Astrocyte (in vitro differentiated cells and primary cell): ENCODE measurements around the gene ADGRE2. TPM values are rescaled to one million over a fixed set of nuclear protein-coding genes. Genes with fewer than 3 reads are reported as not detected.

Experiments used
- DNase-seq: peaks from one replicate; pipeline ENCODE4 v3.0.0-alpha.2; 2010; ENCODE audit warnings: low read depth
- FAIRE-seq: peaks from 2 replicates; lab custom pipeline; 2011; peaks lifted over from hg19 to GRCh38; lab: Jason Lieb, UNC
- H2AFZ ChIP-seq: 2 replicates; pipeline ENCODE4 v1.6.0; 2012; ENCODE audit warnings: low read depth, low read length, inconsistent platforms
- H3K27ac ChIP-seq: 2 replicates; pipeline ENCODE4 v1.5.1; 2011; ENCODE audit warnings: low read depth, low read length, inconsistent platforms
- H3K27me3 ChIP-seq: 2 replicates; pipeline ENCODE4 v1.6.0; 2011; ENCODE audit warnings: low read length, inconsistent platforms; ENCODE audit not compliant: insufficient read depth
- H3K36me3 ChIP-seq: 2 replicates; pipeline ENCODE4 v1.5.1; 2011; ENCODE audit warnings: low read length, inconsistent platforms; ENCODE audit not compliant: insufficient read depth
- H3K4me1 ChIP-seq: 2 replicates; pipeline ENCODE4 v1.5.1; 2011; ENCODE audit warnings: low read length, inconsistent platforms; ENCODE audit not compliant: insufficient read depth
- H3K4me2 ChIP-seq: 2 replicates; pipeline ENCODE4 v1.6.0; 2012; ENCODE audit warnings: low read length, inconsistent platforms
- H3K4me3 ChIP-seq: 2 replicates; pipeline ENCODE4 v1.5.1; 2011; ENCODE audit warnings: low read depth, mild to moderate bottlenecking, low read length, inconsistent platforms; ENCODE audit not compliant: insufficient read depth
- H3K79me2 ChIP-seq: 2 replicates; pipeline ENCODE4 v1.6.0; 2012; ENCODE audit warnings: mild to moderate bottlenecking, low read length, inconsistent platforms; ENCODE audit not compliant: insufficient read depth
- H3K9ac ChIP-seq: 2 replicates; pipeline ENCODE4 v1.6.0; 2012; ENCODE audit warnings: mild to moderate bottlenecking, low read length, inconsistent platforms
- H3K9me3 ChIP-seq: 2 replicates; pipeline ENCODE4 v1.5.1; 2012; ENCODE audit warnings: low read depth, mild to moderate bottlenecking, low read length, inconsistent platforms; ENCODE audit not compliant: insufficient read depth
- H4K20me1 ChIP-seq: 2 replicates; pipeline ENCODE4 v1.6.0; 2012; ENCODE audit warnings: low read length, inconsistent platforms; ENCODE audit not compliant: insufficient read depth
- H3K27ac Mint-ChIP-seq: one replicate; pipeline ENCODE4 v1.8.0; 2021; ENCODE audit warnings: mild to moderate bottlenecking, mixed read lengths; ENCODE audit not compliant: unreplicated experiment
- H3K27me3 Mint-ChIP-seq: one replicate; pipeline ENCODE4 v1.8.0; 2021; ENCODE audit warnings: low read depth, mixed read lengths; ENCODE audit not compliant: unreplicated experiment
- H3K36me3 Mint-ChIP-seq: one replicate; pipeline ENCODE4 v1.8.0; 2021; ENCODE audit warnings: low read depth, mixed read lengths; ENCODE audit not compliant: unreplicated experiment
- H3K4me1 Mint-ChIP-seq: one replicate; pipeline ENCODE4 v1.8.0; 2021; ENCODE audit warnings: low read depth, mixed read lengths; ENCODE audit not compliant: unreplicated experiment
- H3K4me3 Mint-ChIP-seq: one replicate; pipeline ENCODE4 v1.8.0; 2021; ENCODE audit warnings: mild to moderate bottlenecking, moderate library complexity, mixed read lengths; ENCODE audit not compliant: unreplicated experiment
- H3K9me3 Mint-ChIP-seq: one replicate; pipeline ENCODE4 v1.8.0; 2021; ENCODE audit warnings: mild to moderate bottlenecking, mixed read lengths; ENCODE audit not compliant: unreplicated experiment
- EZH2 ChIP-seq: IDR thresholded peaks from 2 replicates; pipeline ENCODE4 v1.6.1; 2012; ENCODE audit warnings: mild to moderate bottlenecking, low read length, inconsistent platforms; ENCODE audit not compliant: insufficient read depth
- total RNA-seq: library from RNA; stranded (reverse); gene quantifications from 2 replicates; pipeline ENCODE4 v1.2.1, GENCODE V29; 2021
- TF ChIP-seq, protein P1 (sequence below): IDR thresholded peaks from 2 replicates; pipeline ENCODE4 v1.5.1; 2011; ENCODE audit warnings: low read depth, mild to moderate bottlenecking, inconsistent platforms, low read length, moderate library complexity; ENCODE audit not compliant: insufficient read depth

The ADGRE2 gene
- total RNA-seq, 1 donor from 2014 or later: 0.34 TPM

DNA sequence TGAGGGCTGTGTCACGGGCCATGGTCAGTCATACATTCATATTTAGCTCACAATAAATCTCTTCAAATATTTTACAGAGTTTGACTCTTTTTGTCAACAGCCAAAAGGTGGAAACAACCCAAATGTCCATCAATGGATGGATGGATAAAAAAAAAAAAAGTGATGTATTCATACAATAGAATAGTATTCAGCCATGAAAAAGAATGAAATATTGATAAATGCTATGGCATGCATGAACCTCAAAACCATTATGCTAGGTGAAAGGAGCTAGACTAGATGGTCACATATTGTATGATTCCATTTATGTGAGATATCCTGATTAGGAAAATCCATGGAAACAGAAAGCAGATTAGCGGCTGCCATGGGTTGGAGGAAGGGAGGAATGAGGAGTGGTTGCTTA, 16.2 kb downstream of the ADGRE2 start:
- Histone ChIP-seq H3K9me3 (no peaks in the 10 kb centered on the region), H3K36me3 (no peaks in the 10 kb centered on the region), H4K20me1 (no peaks in the 10 kb centered on the region), H3K79me2 (no peaks in the 10 kb centered on the region), H2AFZ (no peak overlapping the region), H3K4me1 (no peaks in the 10 kb centered on the region), H3K4me3 (no peak overlapping the region), H3K9ac (no peak overlapping the region), H3K27me3 (no peaks in the 10 kb centered on the region), H3K27ac (no peak overlapping the region), H3K4me2 (no peak overlapping the region)
- Mint-ChIP-seq H3K27me3 (peaks cover 8% of the 10 kb centered on the region), H3K36me3 (no peaks in the 10 kb centered on the region), H3K27ac (no peak overlapping the region), H3K4me3 (no peak overlapping the region), H3K9me3 (peaks cover 10% of the 10 kb centered on the region), H3K4me1 (no peaks in the 10 kb centered on the region)
- FAIRE-seq (no peak), DNase-seq (no peak)
- TF ChIP-seq, protein P1, sequence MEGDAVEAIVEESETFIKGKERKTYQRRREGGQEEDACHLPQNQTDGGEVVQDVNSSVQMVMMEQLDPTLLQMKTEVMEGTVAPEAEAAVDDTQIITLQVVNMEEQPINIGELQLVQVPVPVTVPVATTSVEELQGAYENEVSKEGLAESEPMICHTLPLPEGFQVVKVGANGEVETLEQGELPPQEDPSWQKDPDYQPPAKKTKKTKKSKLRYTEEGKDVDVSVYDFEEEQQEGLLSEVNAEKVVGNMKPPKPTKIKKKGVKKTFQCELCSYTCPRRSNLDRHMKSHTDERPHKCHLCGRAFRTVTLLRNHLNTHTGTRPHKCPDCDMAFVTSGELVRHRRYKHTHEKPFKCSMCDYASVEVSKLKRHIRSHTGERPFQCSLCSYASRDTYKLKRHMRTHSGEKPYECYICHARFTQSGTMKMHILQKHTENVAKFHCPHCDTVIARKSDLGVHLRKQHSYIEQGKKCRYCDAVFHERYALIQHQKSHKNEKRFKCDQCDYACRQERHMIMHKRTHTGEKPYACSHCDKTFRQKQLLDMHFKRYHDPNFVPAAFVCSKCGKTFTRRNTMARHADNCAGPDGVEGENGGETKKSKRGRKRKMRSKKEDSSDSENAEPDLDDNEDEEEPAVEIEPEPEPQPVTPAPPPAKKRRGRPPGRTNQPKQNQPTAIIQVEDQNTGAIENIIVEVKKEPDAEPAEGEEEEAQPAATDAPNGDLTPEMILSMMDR: no peak
- no peak for TF ChIP-seq EZH2

DNA sequence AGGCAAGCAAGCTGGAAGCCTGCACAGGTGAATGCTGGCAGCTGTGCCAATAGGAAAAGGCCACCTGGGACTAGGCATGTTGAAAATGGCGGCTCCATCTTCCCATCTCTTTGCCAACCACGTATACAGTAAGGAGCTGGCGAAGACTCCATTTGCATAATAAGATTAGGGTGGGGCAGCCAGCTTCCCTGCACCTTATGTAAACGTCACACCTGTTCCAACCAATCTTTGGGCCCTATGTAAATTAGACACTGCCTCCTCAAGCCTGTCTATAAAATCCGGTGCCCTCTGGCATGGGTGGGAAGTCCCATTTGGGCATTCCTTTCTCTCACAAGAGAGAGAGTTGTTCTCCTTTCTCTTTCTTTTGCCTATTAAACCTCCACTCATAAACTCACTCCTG, 16.8 kb downstream of the ADGRE2 start:
- peaks cover 8% of the 10 kb centered on the region for H3K27me3 Mint-ChIP-seq
- Histone ChIP-seq H3K9me3 (no peaks in the 10 kb centered on the region), H3K4me2 (no peak overlapping the region), H3K4me3 (no peak overlapping the region), H3K4me1 (no peaks in the 10 kb centered on the region), H3K27me3 (no peaks in the 10 kb centered on the region), H3K27ac (no peak overlapping the region), H3K9ac (no peak overlapping the region), H2AFZ (no peak overlapping the region), H4K20me1 (no peaks in the 10 kb centered on the region), H3K36me3 (no peaks in the 10 kb centered on the region), H3K79me2 (no peaks in the 10 kb centered on the region)
- DNase-seq (no peak), FAIRE-seq (no peak)
- no peaks in the 10 kb centered on the region for H3K4me1 Mint-ChIP-seq
- no peak overlapping the region for H3K4me3 Mint-ChIP-seq
- no peak for TF ChIP-seq EZH2
- TF ChIP-seq, protein P1: no peak
- H3K36me3 Mint-ChIP-seq: no peaks in the 10 kb centered on the region
- peaks cover 10% of the 10 kb centered on the region for H3K9me3 Mint-ChIP-seq
- H3K27ac Mint-ChIP-seq: no peak overlapping the region

DNA sequence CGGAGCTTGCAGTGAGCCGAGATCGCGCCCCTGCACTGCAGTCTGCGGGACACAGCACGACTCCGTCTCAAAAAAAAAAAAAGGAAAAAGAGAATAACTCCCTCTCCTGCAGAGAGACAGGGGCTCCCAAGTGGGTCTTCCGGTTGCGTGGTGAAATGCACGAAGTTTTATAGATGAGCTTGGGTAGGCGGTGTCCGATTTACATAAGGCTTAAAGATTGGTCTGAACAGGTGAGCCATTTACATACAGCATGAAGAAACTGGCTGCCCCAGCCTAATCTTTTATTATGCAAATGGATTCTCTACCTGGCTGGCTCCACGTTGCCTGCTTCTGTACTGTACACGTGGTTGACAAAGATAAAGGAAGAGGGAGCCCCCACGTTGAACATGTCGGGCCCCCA, 19.5 kb downstream of the ADGRE2 start:
- H3K9me3 Mint-ChIP-seq: peaks cover 5% of the 10 kb centered on the region
- no peak overlapping the region for H3K4me2 ChIP-seq

More for the DNA sequence above, 19.5 kb downstream of the ADGRE2 start:
- Histone ChIP-seq H3K4me1 (no peaks in the 10 kb centered on the region), H3K4me3 (no peak overlapping the region), H4K20me1 (no peaks in the 10 kb centered on the region), H3K27ac (no peak overlapping the region), H2AFZ (no peak overlapping the region), H3K9me3 (no peaks in the 10 kb centered on the region), H3K27me3 (no peaks in the 10 kb centered on the region), H3K79me2 (no peaks in the 10 kb centered on the region), H3K9ac (no peak overlapping the region), H3K36me3 (no peaks in the 10 kb centered on the region)
- no peak overlapping the region for H3K27ac Mint-ChIP-seq
- no peaks in the 10 kb centered on the region for H3K36me3 Mint-ChIP-seq
- TF ChIP-seq EZH2: no peak
- TF ChIP-seq, protein P1: no peak
- FAIRE-seq: no peak
- peaks cover 4% of the 10 kb centered on the region for H3K27me3 Mint-ChIP-seq
- no peak for DNase-seq
- no peak overlapping the region for H3K4me3 Mint-ChIP-seq
- no peaks in the 10 kb centered on the region for H3K4me1 Mint-ChIP-seq
